IMR-90 (cell line): ENCODE data around the gene EIF3A.

Experiments used
- CEBPB ChIP-seq: IDR thresholded peaks from 2 replicates; pipeline ENCODE4 v1.6.1; 2012; ENCODE audit warnings: low read depth, low read length, improper control_type of control experiment
- CHD1 ChIP-seq: IDR thresholded peaks from 2 replicates; pipeline ENCODE4 v1.6.1; 2012; ENCODE audit warnings: low read depth, low read length, improper control_type of control experiment
- CTCF ChIP-seq: conservative IDR thresholded peaks from 2 replicates; pipeline ENCODE4 v1.5.1; 2012; ENCODE audit warnings: mild to moderate bottlenecking, low read depth, low read length, improper control_type of control experiment
- NFE2L2 ChIP-seq: fragments of 150-350 bp; IDR thresholded peaks from 2 replicates; pipeline ENCODE4 v1.6.1; 2016; ENCODE audit warnings: low read depth, mild to moderate bottlenecking, low read length
- POLR2A ChIP-seq: IDR thresholded peaks from 2 replicates; pipeline ENCODE4 v1.6.1; 2012; ENCODE audit warnings: mild to moderate bottlenecking, low read depth, low read length
- RAD21 ChIP-seq: IDR thresholded peaks from 2 replicates; pipeline ENCODE4 v1.6.1; 2012; ENCODE audit warnings: low read length, improper control_type of control experiment
- SMC3 ChIP-seq: fragments of 150-350 bp; IDR thresholded peaks from 2 replicates; pipeline ENCODE4 v1.6.1; 2016; ENCODE audit warnings: low read depth, mild to moderate bottlenecking, antibody characterized with exemption, low read length, moderate library complexity

GRCh38 chr10:119116326-119116951 lies 35.8 kb upstream of the EIF3A start:
- TF ChIP-seq CTCF (no peak), POLR2A (no peak), CEBPB (no peak), RAD21 (no peak), NFE2L2 (no peak), SMC3 (no peak), CHD1 (no peak)
